WERI-Rb-1 (cell line): Measurements from ENCODE around the gene HSPA8.
"Not testable (repeated sequence)": the region's sequence is repeated elsewhere in the genome, so short reads cannot be mapped to it uniquely, and the experiment has no call there.

Experiments
- DNase-seq: peaks from one replicate; pipeline ENCODE4 v3.0.0-alpha.2; 2020
- H3K27ac ChIP-seq: fragments of 250-450 bp; sonication (Bioruptor Pico); 2 replicates; pipeline ENCODE4 v1.5.1; 2020; ENCODE audit warnings: mild to moderate bottlenecking, moderate library complexity
- H3K27me3 ChIP-seq: fragments of 250-450 bp; sonication (Bioruptor Pico); 2 replicates; pipeline ENCODE4 v1.5.1; 2021; ENCODE audit warnings: mild to moderate bottlenecking, low read depth, moderate library complexity; ENCODE audit not compliant: insufficient read depth, severe bottlenecking
- H3K36me3 ChIP-seq: fragments of 250-450 bp; sonication (Bioruptor Pico); 2 replicates; pipeline ENCODE4 v1.5.1; 2020; ENCODE audit warnings: mild to moderate bottlenecking, moderate library complexity
- H3K4me3 ChIP-seq: 2 replicates; pipeline ENCODE4 v1.5.1; 2011; ENCODE audit warnings: low read depth, mild to moderate bottlenecking, control low read depth, low read length
- H3K9me3 ChIP-seq: fragments of 250-450 bp; sonication (Bioruptor Pico); 2 replicates; pipeline ENCODE4 v1.5.1; 2021; ENCODE audit warnings: mild to moderate bottlenecking, moderate library complexity; ENCODE audit not compliant: severe bottlenecking
- TF ChIP-seq, protein P1 (sequence below): IDR thresholded peaks from 2 replicates; pipeline ENCODE4 v1.5.1; 2011; ENCODE audit warnings: low read depth, mild to moderate bottlenecking, control low read depth, inconsistent platforms, low read length

Gene HSPA8

DNA sequence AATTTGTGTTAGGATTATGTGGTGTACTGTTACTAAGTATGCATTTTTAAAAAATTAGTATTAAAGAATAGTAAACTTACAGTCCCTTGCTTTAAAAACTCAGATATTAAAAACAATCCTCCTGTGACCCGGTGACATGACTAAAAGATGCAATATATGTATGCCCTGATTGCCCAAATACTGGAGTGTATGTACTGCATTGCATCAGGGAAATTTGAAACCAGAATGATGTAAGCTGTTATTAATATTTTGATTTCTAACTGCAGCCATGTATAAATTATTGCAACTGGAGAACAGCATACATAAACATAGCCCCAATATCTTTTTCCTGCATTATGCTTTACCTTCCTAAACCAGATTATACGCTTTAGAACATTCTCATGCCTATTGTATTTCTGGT, 3.7 kb upstream of the HSPA8 start:
- H3K36me3 ChIP-seq: peaks cover 30% of the 10 kb centered on the region
- no peak overlapping the region for H3K4me3 ChIP-seq
- H3K9me3 ChIP-seq: no peaks in the 10 kb centered on the region
- no peaks in the 10 kb centered on the region for H3K27me3 ChIP-seq
- no peak overlapping the region for H3K27ac ChIP-seq
- TF ChIP-seq, protein P1, sequence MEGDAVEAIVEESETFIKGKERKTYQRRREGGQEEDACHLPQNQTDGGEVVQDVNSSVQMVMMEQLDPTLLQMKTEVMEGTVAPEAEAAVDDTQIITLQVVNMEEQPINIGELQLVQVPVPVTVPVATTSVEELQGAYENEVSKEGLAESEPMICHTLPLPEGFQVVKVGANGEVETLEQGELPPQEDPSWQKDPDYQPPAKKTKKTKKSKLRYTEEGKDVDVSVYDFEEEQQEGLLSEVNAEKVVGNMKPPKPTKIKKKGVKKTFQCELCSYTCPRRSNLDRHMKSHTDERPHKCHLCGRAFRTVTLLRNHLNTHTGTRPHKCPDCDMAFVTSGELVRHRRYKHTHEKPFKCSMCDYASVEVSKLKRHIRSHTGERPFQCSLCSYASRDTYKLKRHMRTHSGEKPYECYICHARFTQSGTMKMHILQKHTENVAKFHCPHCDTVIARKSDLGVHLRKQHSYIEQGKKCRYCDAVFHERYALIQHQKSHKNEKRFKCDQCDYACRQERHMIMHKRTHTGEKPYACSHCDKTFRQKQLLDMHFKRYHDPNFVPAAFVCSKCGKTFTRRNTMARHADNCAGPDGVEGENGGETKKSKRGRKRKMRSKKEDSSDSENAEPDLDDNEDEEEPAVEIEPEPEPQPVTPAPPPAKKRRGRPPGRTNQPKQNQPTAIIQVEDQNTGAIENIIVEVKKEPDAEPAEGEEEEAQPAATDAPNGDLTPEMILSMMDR: no peak
- no peak for DNase-seq

DNA sequence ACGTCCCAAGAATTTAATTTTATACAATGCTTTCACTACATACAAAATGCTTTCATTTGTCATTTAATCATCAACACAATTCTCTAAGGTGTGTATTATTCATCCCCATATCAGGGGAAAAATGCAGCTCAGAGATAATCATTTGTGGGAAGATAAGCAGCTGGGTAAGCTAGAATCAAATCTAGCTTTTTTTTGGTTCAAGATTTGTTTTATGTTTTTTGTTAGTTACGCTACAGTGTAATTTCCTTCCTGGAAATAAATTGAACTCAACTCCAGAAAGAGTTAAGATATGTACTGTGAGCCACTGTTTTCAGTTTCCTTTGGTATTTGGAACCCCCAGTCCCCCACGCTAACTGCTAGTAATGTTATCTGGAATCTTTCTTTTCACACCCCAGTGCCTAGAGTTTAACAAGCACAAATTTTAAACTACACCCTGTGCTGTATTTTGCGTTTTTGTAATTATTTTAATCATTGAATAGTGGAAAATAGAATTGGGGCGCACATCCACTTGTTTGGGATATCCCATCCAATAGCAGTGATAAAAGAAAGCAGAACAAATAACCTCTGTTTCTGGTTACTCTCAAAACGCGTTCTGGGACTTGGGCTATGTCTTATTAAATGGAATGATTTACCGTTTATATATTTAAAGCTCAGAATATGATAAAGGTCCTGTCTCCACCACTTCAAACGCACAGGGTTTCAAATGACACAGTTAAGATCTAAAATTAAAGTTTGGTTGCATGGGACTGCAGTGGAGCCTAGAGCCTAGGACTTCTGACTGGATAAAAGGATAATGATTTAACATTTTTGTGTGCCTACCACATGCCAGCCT, 2.1 kb upstream of the HSPA8 start:
- peaks cover 46% of the 10 kb centered on the region for H3K36me3 ChIP-seq
- no peak for DNase-seq
- TF ChIP-seq, protein P1: no peak
- H3K9me3 ChIP-seq: no peaks in the 10 kb centered on the region
- peak overlapping the region; percentile 99 for H3K4me3 ChIP-seq
- H3K27me3 ChIP-seq: no peaks in the 10 kb centered on the region
- peak overlapping the region; percentile 99 for H3K27ac ChIP-seq

DNA sequence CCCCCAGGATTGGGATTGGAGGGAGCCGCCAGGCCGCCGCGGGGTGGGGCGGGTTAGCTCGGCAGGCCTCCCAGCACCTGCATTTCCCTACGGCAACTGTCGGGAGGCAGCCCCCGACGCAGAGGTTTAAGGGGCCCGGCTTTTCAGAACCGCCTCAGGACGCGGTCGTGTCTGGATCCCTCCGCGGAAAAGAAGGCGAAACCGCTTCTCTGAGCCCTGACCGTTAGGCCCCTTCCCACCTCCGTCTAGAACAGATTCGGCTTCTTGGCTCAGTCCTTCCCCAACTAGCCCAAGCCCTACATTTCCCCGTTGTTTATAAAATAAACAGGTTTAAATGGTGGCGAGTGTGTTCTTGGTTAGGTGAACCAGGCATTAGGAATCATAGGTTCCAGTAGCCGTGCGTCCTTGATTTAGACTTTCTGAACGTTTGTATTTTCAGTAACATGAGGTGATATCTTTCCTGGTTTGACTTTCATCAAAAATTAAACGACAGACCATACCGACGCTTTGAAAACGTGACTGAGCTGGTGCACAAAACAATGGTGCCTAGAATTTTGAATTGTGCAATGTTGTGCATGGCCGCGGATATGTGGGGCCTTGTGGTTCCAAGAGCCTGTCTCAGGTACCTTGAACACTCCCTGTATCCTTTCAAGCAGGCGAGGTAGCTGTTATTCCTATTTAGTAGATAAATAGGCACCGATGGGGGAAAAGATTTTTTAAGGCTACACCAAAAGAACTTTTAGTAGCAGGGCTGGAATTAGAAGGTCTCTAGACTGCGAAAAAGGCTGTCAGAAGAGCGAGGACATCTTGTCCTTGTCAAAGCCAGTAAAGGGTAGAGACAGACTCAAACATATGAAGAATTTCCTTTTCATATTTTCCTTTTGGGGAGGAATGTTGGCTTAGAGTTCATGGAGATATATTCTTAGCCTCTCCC, 1.2 kb upstream of the HSPA8 start:
- Histone ChIP-seq H3K4me3 (peak overlapping the region; percentile 99), H3K27me3 (no peaks in the 10 kb centered on the region), H3K9me3 (no peaks in the 10 kb centered on the region), H3K36me3 (peaks cover 55% of the 10 kb centered on the region), H3K27ac (peak overlapping the region; percentile 99)
- no peak for DNase-seq
- TF ChIP-seq, protein P1: no peak

DNA sequence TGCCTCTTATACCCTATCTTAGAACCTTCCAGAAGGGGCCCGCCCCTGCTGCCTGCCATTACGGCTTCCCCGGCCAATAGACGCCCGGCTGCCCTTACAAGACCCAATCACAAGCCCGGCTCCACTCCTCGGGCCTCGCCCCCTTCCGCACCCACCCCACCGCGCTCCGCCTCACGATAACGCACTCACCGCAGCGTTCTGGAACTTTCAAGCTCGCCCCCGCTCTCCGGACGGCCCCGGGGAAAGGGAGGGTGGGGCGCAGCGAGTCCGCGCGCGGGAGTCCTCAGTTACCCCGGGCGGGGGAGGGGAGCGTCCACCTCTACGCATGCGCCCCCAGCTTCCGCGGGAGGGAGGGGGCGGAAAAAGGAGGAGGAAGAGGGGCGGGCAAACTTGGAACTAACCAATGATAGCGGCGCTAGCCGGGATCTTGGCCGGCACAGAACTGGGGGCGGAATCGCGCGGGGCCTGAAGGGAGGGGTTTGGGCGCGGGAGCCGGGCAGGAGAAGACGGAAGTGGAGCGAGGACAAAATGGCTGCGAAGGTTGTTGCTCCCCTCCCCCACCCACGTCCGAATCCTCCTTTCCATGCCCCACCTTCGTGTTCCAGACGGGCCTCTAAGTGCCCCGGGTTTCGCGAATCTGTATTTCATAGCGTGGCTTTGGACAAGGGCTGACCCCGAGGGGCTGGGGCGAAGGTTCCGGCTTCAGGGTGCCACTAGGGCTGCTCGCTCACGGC, 389 bp upstream of the HSPA8 start:
- no peaks in the 10 kb centered on the region for H3K27me3 ChIP-seq
- TF ChIP-seq, protein P1: no peak
- H3K4me3 ChIP-seq: peak overlapping the region; percentile 99
- H3K36me3 ChIP-seq: peaks cover 63% of the 10 kb centered on the region
- peak; percentile 99 for DNase-seq
- H3K27ac ChIP-seq: peak overlapping the region; percentile 99
- H3K9me3 ChIP-seq: no peaks in the 10 kb centered on the region

DNA sequence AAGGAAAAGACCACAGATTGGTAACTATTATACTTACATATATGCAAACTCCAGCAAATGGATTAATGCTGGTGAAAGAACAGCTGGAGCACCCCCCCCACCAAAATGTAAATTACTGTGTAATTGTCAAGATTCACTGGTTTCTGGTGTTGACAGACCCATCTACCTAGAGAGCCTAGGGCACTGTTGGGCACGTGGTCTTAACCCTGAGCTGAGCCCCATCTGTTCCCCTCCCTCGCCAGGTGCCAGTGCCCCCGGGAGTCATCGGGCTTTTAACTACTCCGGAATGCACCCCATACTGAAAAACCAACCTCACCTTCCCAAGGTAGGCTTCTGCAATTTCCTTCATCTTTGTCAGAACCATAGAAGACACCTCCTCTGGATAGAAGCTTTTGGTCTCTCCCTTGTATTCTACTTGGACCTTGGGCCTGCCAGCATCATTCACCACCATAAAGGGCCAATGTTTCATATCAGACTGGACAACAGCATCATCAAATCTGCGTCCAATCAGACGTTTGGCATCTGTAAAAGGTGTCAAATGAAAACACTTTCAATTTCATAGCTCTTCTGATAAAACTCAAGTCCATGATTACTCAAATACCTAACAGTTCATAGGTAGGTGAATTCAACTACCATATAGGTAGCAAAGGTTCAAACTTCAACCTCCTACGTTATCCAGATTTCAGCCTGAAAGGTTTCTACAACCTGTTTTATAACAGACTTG, 1.5 kb downstream of the HSPA8 start:
- H3K27ac ChIP-seq: no peak overlapping the region
- no peaks in the 10 kb centered on the region for H3K9me3 ChIP-seq
- DNase-seq: no peak
- peak overlapping the region; percentile 99 for H3K4me3 ChIP-seq
- peaks cover 82% of the 10 kb centered on the region for H3K36me3 ChIP-seq
- H3K27me3 ChIP-seq: no peaks in the 10 kb centered on the region
- TF ChIP-seq, protein P1: no peak

DNA sequence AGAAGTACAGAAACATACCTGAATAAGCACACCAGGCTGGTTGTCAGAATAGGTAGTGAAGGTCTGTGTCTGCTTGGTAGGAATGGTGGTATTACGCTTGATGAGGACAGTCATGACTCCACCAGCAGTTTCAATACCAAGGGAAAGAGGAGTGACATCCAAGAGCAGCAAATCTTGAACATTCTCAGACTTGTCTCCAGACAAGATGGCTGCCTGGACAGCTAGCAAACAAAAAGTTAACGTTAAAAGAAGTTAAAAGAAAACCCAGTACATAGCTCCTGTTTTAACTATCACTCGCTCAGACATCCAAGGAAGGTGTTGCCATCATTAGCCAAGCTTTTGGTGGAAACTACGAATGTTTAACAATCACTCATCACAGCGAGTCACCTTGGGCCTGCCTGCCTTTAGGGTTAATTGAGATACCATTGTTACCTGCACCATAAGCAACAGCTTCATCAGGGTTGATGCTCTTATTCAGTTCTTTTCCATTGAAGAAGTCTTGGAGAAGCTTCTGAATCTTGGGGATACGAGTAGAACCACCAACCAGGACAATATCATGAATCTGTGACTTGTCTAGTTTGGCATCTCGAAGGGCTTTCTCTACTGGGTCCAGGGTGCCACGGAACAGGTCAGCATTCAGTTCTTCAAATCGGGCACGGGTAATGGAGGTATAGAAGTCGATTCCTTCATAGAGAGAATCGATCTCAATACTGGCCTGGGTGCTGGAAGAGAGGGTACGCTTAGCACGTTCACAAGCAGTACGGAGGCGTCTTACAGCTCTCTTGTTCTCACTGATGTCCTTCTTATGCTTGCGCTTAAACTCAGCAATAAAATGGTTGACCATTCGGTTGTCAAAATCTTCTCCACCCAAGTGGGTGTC, 2.7 kb downstream of the HSPA8 start:
- DNase-seq, H3K27ac ChIP-seq, H3K27me3 ChIP-seq, H3K9me3 ChIP-seq: not testable (repeated sequence)
- peaks cover 89% of the 10 kb centered on the region for H3K36me3 ChIP-seq
- peak overlapping the region; percentile 99 for H3K4me3 ChIP-seq
